SK-N-MC (cell line): ENCODE measurements around the gene RBM26.

Experiments
- EZH2 ChIP-seq: fragments of 200-600 bp; sonication (generic); IDR thresholded peaks from one replicate; pipeline ENCODE4 v1.6.1; 2017; ENCODE audit warnings: antibody characterized with exemption
- POLR2AphosphoS5 ChIP-seq: IDR thresholded peaks from 2 replicates; pipeline ENCODE4 v1.6.1; 2012; ENCODE audit warnings: mild to moderate bottlenecking, low read depth, low read length, borderline replicate concordance

GRCh38 chr13:79311386-79311785, 94.7 kb downstream of the RBM26 start:
- TF ChIP-seq POLR2AphosphoS5: no peak
- TF ChIP-seq EZH2: no peak
